ENCODE measurements around the gene PRKG2.
A peak's percentile ranks its signal among the peaks of the same experiment; 100 is the strongest.

The PRKG2 gene

DNA sequence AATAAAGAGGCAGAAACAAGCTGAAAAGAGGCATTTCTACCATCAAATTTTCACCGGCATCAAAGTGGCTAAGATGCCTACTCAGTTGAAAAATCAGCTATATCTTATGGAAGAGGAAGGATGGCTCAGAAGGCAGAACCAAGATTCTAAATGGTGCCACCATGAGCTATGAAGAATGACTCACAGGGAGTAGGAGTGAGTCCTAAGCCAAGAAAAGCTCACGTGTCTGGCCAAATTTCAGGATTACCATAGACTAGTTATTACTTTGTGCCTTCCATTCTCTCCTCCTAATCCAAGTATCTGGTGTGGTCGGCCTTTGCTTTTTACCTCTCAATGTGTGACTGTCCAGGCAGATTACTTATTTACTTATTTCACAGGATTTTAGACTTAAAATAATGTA, 129.7 kb downstream of the PRKG2 start:
- ATAC-seq: no peak

DNA sequence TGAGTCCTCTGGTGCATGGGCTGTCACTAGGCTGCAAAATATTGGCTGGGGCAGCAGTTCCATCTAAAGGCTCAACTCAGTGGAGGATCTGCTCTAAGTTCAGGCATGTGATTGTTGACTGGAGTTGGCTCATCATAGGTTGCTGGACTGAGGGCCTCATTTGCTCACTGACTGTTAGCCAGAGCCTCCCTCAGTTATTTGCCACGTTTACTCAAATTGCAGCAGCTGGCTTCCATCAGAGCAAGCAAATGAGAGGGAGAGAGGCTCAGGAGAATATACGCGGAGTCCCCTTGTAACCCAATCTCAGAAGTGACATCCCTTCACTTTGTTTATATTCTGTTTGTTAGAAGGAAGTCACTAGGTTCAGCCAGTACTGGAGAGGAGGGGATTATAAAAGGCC, 130.4 kb downstream of the PRKG2 start:
- ATAC-seq: no peak

DNA sequence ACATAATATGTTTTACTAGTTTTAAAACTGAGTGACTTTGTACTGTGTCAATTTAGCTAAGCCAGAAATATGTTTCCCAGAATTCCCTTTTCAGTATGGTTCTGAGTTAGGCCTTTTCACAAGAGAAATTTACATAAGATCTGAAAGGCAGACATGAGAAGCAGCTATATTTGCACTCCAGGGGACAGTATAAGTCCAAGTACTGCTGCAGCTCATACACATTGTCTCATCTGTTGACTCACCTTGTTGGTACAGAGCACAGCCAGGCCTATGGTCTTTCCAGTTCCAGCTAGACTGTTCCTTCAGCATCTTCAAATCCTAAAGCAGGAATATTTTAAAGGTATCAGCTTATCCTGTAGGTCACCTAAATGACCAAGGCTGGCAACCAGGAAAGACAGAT, 131.0 kb downstream of the PRKG2 start:
- no peak for ATAC-seq

GRCh38 chr4:81081156-81081555, 133.9 kb downstream of the PRKG2 start:
- no peak for ATAC-seq

DNA sequence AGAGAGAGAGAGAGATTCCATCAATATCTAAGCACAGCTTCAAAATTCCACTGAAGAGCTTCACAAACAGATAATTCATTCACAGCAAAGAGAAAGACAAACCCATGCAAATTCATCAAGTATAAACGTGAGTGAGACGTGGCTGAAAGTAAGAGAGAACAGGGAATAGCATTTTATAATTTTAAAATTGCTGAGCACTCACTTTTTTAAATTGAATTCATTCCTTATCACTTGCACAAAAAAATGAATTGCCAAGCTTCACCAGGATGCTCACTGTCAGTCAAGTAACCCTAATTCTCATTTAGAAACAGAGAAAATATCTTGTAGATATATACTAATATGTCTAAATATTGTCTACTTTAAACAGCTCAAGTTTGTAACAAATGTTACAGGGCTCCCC, 144.0 kb downstream of the PRKG2 start:
- ATAC-seq: no peak

DNA sequence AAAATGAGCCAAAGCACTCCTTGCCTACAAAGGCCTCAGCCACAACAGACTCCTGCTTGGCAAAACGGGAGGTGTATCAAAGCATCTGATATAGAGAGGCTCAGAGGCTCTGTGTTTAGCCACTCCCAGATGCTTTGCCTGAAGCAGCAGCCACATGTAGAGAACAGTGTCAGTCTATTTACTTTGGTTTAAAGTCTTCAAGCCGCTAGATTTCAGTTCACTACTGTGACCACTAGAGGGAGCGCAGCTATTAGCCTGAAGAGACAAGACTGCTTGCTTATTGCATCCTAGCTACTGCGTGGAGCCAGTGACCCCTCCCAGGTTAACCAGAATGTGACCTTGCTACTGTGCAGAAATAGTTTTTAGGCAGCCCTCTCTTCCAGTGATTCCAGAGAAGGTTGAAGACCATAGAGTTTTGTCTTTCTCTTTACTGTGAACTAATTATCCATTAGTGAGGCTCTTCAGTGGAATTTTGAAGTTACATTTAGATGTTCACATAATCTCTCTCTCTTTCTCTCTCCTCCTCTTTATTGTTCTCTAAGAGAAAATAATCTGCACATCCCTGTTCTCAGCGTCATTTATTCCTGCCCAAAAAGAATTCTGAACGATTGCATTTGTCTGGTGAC, 145.2 kb downstream of the PRKG2 start:
- ATAC-seq: peak; percentile 53 to 64

GRCh38 chr4:81065446-81065845, 149.6 kb downstream of the PRKG2 start:
- ATAC-seq: no peak

- no peak for ATAC-seq
Measured at GRCh38 chr4:81062001-81062400, 153.0 kb downstream of the PRKG2 start.

DNA sequence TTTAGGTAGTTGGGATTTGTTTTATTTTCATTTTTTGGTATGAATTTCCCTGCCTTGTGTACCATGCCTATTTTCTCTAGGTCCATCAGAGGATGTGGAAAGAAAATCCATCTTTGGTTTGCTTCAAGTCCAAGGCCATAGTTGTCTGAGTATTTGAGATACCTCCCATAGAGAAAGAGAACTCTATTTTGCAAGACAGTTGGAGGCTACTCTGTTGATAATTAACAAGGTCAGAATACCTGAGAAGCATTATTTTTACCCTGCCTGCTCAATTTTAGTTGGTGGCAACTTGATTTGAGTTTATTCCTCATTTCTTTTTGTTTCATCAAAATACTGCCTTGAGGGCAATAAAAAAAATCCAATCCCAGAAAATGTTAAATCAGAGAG, 153.7 kb downstream of the PRKG2 start:
- ATAC-seq: no peak

GRCh38 chr4:81060587-81061343, 154.3 kb downstream of the PRKG2 start:
- no peak for ATAC-seq

- ATAC-seq: no peak
Measured at GRCh38 chr4:81058621-81059020, 156.4 kb downstream of the PRKG2 start.

DNA sequence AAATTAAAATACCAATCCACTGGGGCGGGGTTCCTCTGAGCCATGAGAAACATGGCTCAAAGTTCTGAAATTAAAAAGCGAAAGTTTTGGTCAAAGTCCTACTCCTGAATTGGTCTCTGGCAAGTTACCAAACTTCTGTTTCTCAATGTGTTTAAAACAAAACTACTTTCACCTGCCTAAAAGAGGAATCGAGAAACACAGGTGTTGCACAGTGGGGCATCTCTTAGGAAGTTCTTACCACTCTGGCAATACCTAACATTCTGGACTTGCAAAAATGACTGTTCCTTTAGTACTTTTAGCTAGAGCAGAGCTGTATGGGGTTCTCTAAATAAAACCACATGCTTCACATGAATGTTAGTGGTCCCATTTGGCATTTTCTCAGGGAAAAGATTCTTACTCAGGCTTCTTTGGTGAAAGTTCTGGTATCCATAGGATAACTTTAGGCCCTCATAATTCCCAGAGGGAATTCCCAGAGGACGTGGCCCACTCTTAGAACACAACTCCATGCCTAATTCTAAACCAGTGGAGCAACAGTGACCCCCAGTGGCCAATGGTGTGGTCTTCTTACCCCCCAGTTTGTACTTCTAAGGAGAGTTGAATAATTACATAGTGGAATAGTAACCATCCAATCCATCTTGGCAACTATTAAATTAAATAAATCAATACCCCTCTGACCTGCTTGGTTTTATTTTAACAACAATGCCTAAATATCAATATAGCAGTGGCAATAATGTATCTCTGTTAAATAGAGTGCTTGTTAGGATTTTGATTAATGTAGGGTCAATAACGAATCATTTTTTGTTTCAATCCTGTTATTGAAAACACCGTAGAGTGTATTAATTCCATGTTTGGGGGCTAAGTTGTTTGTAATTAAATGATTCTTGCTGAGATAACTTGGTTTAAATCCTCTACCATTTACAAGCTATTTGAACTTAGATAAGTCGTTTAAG, 162.6 kb downstream of the PRKG2 start:
- peak in 1 of 2 donors; percentile 33 for ATAC-seq

DNA sequence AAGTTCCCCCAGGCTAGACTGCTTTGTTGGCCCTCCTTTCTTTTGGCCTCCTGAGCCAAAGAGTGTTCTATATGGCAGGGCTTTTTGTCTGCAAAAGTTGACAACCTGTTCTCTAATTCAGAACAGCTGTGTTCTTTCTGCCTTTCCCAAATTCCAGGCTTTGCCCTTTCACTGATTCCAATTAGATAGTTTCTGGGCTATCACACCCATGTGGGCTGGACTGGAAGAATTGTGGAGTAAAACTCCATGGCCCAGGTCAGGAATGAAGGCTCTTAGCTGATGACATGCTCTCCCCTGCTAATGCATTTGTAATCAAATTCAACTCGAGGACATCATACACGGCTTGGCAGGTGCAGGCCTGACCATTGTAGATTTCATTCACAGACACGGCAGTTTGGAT, 165.1 kb downstream of the PRKG2 start:
- no peak for ATAC-seq

GRCh38 chr4:81049330-81049729, 165.7 kb downstream of the PRKG2 start:
- ATAC-seq: no peak

GRCh38 chr4:81042578-81043365, 172.2 kb downstream of the PRKG2 start:
- ATAC-seq: no peak

- ATAC-seq: no peak
Measured at GRCh38 chr4:81040012-81040659, 174.9 kb downstream of the PRKG2 start.

- ATAC-seq: no peak
Measured at GRCh38 chr4:81039351-81039972, 175.6 kb downstream of the PRKG2 start.

- no peak for ATAC-seq
Measured at GRCh38 chr4:81038636-81039350, 176.2 kb downstream of the PRKG2 start.

Measured in activated CD4-positive, CD25-positive, alpha-beta regulatory T cell treated with anti-CD3 and anti-CD28 coated beads, Interleukin-2, amount 50 U/mL, for 24 hours (primary cell).